Breast epithelium (tissue), 3 donors: Measurements from ENCODE around the gene CCDC178.

Experiments
- CTCF ChIP-seq, 3 donors: fragments of 450-650 bp; IDR thresholded peaks; one replicate each; pipeline ENCODE4 v1.5.1; 2016 to 2017; ENCODE audit warnings: antibody characterized with exemption in 3 of 3, mild to moderate bottlenecking in 3 of 3, moderate library complexity in 3 of 3
- POLR2A ChIP-seq: fragments of 450-650 bp; IDR thresholded peaks from one replicate; pipeline ENCODE4 v1.6.1; 2016; ENCODE audit warnings: antibody characterized with exemption, mild to moderate bottlenecking, moderate library complexity
- POLR2AphosphoS5 ChIP-seq, 3 donors: sonication (generic); formaldehyde crosslinking; IDR thresholded peaks; one replicate each; pipeline ENCODE4 v1.6.1; 2017; ENCODE audit warnings: antibody characterized with exemption in 3 of 3

DNA sequence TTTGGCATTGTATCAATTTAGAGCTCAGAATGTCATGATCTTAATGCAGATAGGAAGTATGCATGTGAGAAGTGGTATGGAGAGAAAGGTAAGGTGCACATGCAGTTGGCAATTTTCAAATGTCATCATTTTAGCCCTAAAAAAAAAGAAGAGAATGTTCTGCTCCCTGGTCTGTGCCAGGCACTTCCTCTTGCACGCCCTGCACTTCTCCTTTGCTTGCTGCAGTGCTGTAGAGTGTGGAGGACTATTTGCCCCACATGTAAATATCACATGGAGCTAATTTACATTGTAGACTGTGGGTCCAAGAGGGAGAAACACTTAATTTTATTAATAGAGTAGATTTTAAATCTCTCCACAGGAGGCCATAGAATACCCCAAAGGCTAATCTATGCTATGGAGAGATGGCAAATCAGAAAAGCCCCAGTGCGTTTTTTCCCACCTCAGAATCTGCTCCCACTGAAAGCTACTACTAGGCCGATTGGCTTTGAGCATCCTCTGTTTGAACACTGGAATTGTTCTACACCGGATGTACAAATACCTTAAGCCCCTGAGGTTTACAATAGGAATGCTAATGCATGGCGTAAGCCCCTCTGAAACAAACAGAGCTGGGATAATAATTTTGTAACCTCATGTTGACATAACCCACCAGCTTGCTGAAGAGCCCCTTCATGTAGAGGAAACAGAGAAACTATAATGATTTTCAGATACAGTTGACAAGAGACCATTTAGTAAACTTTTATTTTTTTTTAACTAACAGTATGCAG, 530.5 kb downstream of the CCDC178 start:
- TF ChIP-seq POLR2A = no peak
- TF ChIP-seq CTCF (IDR thresholded peaks at IDR 0.05) = no peak
- TF ChIP-seq POLR2AphosphoS5 (IDR thresholded peaks at IDR 0.05) = no peak
